ENCODE measurements around the gene MGST2. TPM values are rescaled to one million over a fixed set of nuclear protein-coding genes. Genes with fewer than 3 reads are reported as not detected.

The MGST2 gene
- total RNA-seq, 1 donor from 2014 or later: 0.71 TPM

GRCh38 chr4:139668658-139669201, 3.1 kb downstream of the MGST2 start:
- Mint-ChIP-seq H3K36me3 (ENCODE audit: low read depth) (no peaks in the 10 kb centered on the region), H3K27ac (no peak overlapping the region), H3K27me3 (no peaks in the 10 kb centered on the region), H3K4me3 (no peak overlapping the region), H3K4me1 (peaks cover 16% of the 10 kb centered on the region), H3K9me3 (no peaks in the 10 kb centered on the region)
- CTCF ChIA-PET: no interaction called here
- ATAC-seq (ENCODE audit: low read depth) (no peak), DNase-seq (no peak)
- no peak for TF ChIP-seq CTCF (IDR thresholded peaks at IDR 0.05)
- POLR2A ChIA-PET: no interaction called here
- intact Hi-C loops (cut with micrococcal nuclease): loop anchor here (10.0 kb wide), 1 partner anchor 486 kb away; the partner anchor contains the start of gene MAML3

- ChIA-PET CTCF (no interaction called here), POLR2A (no interaction called here)
- Mint-ChIP-seq H3K4me1 (peaks cover 18% of the 10 kb centered on the region), H3K27me3 (no peaks in the 10 kb centered on the region), H3K27ac (no peak overlapping the region), H3K36me3 (ENCODE audit: low read depth) (no peaks in the 10 kb centered on the region), H3K4me3 (no peak overlapping the region), H3K9me3 (no peaks in the 10 kb centered on the region)
- intact Hi-C loops (cut with micrococcal nuclease): loop anchor here (10.0 kb wide), 1 partner anchor 485 kb away; the partner anchor contains the start of gene MAML3
- no peak for TF ChIP-seq CTCF (IDR thresholded peaks at IDR 0.05)
- DNase-seq: no peak
- ATAC-seq (ENCODE audit: low read depth): no peak
Measured at GRCh38 chr4:139669335-139669734, 3.7 kb downstream of the MGST2 start.

- Mint-ChIP-seq H3K4me3 (no peak overlapping the region), H3K4me1 (peaks cover 21% of the 10 kb centered on the region), H3K27ac (no peak overlapping the region), H3K36me3 (ENCODE audit: low read depth) (no peaks in the 10 kb centered on the region), H3K9me3 (no peaks in the 10 kb centered on the region), H3K27me3 (no peaks in the 10 kb centered on the region)
- ChIA-PET POLR2A (interaction anchor here (0.6 kb wide), 1 partner anchor 22 kb away, joined by 7 read pairs; no protein-coding TSS in a partner anchor), CTCF (no interaction called here)
- ATAC-seq (ENCODE audit: low read depth) (no peak), DNase-seq (no peak)
- TF ChIP-seq CTCF (IDR thresholded peaks at IDR 0.05): no peak
- intact Hi-C loops (cut with micrococcal nuclease): loop anchor here (10.0 kb wide), 1 partner anchor 485 kb away; the partner anchor contains the start of gene MAML3
Measured at GRCh38 chr4:139669890-139670289, 4.3 kb downstream of the MGST2 start.

GRCh38 chr4:139670775-139671174, 5.2 kb downstream of the MGST2 start:
- no peaks in the 10 kb centered on the region for H3K27me3 Mint-ChIP-seq
- H3K36me3 Mint-ChIP-seq (ENCODE audit: low read depth): no peaks in the 10 kb centered on the region
- no peak overlapping the region for H3K27ac Mint-ChIP-seq
- POLR2A ChIA-PET: no interaction called here
- no peak overlapping the region for H3K4me3 Mint-ChIP-seq
- intact Hi-C loops (cut with micrococcal nuclease): no loop called here
- peaks cover 23% of the 10 kb centered on the region for H3K4me1 Mint-ChIP-seq
- no peak for TF ChIP-seq CTCF (IDR thresholded peaks at IDR 0.05)
- no peaks in the 10 kb centered on the region for H3K9me3 Mint-ChIP-seq
- no peak for DNase-seq
- CTCF ChIA-PET: no interaction called here
- no peak for ATAC-seq (ENCODE audit: low read depth)

GRCh38 chr4:139672215-139672614, 6.6 kb downstream of the MGST2 start:
- Mint-ChIP-seq H3K27me3 (no peaks in the 10 kb centered on the region), H3K27ac (no peak overlapping the region), H3K9me3 (no peaks in the 10 kb centered on the region), H3K36me3 (ENCODE audit: low read depth) (no peaks in the 10 kb centered on the region), H3K4me3 (no peak overlapping the region), H3K4me1 (peaks cover 13% of the 10 kb centered on the region)
- TF ChIP-seq CTCF (IDR thresholded peaks at IDR 0.05): no peak
- CTCF ChIA-PET: interaction anchor here (0.9 to 1.8 kb wide), 2 partner anchors 15 to 21 kb away, joined by 3 to 7 read pairs; no protein-coding TSS in a partner anchor
- intact Hi-C loops (cut with micrococcal nuclease): no loop called here
- DNase-seq (no peak), ATAC-seq (ENCODE audit: low read depth) (no peak)
- POLR2A ChIA-PET: interaction anchor here (0.6 to 0.7 kb wide), 2 partner anchors 34 to 197 kb away, joined by 3 to 4 read pairs; no protein-coding TSS in a partner anchor
